CD4-positive, alpha-beta memory T cell (primary cell): Measurements from ENCODE around the gene CD96. TPM values are rescaled to one million over a fixed set of nuclear protein-coding genes. Genes with fewer than 3 reads are reported as not detected.

Source experiments
- CTCF ChIA-PET: fragments of 350-600 bp; sonication (Branson Sonifier 250); formaldehyde crosslinking; loops from one replicate; lab custom pipeline; 2021; ENCODE audit warnings: inconsistent platforms; ENCODE audit not compliant: partially characterized antibody; lab: Charles Lee
- POLR2A ChIA-PET: fragments of 350-600 bp; sonication (Branson Sonifier 250); formaldehyde crosslinking; loops from one replicate; lab custom pipeline; 2021; ENCODE audit not compliant: partially characterized antibody; lab: Charles Lee
- DNase-seq, 5 donors: peaks; one replicate each; pipeline versions ENCODE4 v3.0.0 to v3.0.0-alpha.2; 2020 to 2022; ENCODE audit warnings: mixed read lengths in 1 of 5
- H3K27ac ChIP-seq: one replicate; pipeline ENCODE4 v1.7.0; 2013; ENCODE audit warnings: low read depth, low read length
- H3K27me3 ChIP-seq: 2 replicates; pipeline ENCODE4 v1.7.0; 2013; ENCODE audit warnings: mild to moderate bottlenecking, low read length, moderate library complexity; ENCODE audit not compliant: insufficient read depth
- H3K36me3 ChIP-seq: 2 replicates; pipeline ENCODE4 v1.7.0; 2013; ENCODE audit warnings: mild to moderate bottlenecking, low read length, moderate library complexity; ENCODE audit not compliant: insufficient read depth
- H3K4me1 ChIP-seq: 2 replicates; pipeline ENCODE4 v1.7.0; 2013; ENCODE audit warnings: mild to moderate bottlenecking, low read length, moderate library complexity; ENCODE audit not compliant: insufficient read depth
- H3K4me3 ChIP-seq, 2 donors: one replicate each; pipeline ENCODE4 v1.7.0; 2013; ENCODE audit warnings: low read length in 2 of 2, mild to moderate bottlenecking in 1 of 2
- H3K9me3 ChIP-seq, 2 donors: one replicate each; pipeline ENCODE4 v1.7.0; 2013; ENCODE audit warnings: low read length in 2 of 2, control low read depth in 1 of 2; ENCODE audit not compliant: control insufficient read depth in 1 of 2
- H3K27ac Mint-ChIP-seq, 7 donors: one replicate each; pipeline ENCODE4 v1.8.0; 2020 to 2021; ENCODE audit warnings: mixed read lengths in 7 of 7, mild to moderate bottlenecking in 6 of 7, inconsistent platforms in 3 of 7, moderate library complexity in 3 of 7
- H3K27me3 Mint-ChIP-seq, 2 donors: one replicate each; pipeline ENCODE4 v1.8.0; 2020 to 2021; ENCODE audit warnings: mixed read lengths in 2 of 2
- H3K36me3 Mint-ChIP-seq, 2 donors: one replicate each; pipeline ENCODE4 v1.8.0; 2020 to 2021; ENCODE audit warnings: mixed read lengths in 2 of 2, inconsistent platforms in 1 of 2, mild to moderate bottlenecking in 1 of 2
- H3K4me1 Mint-ChIP-seq, 4 donors: one replicate each; pipeline ENCODE4 v1.8.0; 2020 to 2021; ENCODE audit warnings: mixed read lengths in 4 of 4, mild to moderate bottlenecking in 1 of 4
- H3K4me3 Mint-ChIP-seq, 8 donors: one replicate each; pipeline ENCODE4 v1.8.0; 2020 to 2021; ENCODE audit warnings: mixed read lengths in 8 of 8, mild to moderate bottlenecking in 7 of 8, moderate library complexity in 6 of 8, inconsistent platforms in 3 of 8
- H3K9me3 Mint-ChIP-seq, 8 donors: one replicate each; pipeline ENCODE4 v1.8.0; 2020 to 2021; ENCODE audit warnings: mixed read lengths in 8 of 8, mild to moderate bottlenecking in 5 of 8, inconsistent platforms in 3 of 8, moderate library complexity in 1 of 8
- intact Hi-C: fragments of 100-400 bp; cut with micrococcal nuclease; formaldehyde crosslinking; loops from one replicate; pipeline ENCODE4 v1.15.1; 2023
- polyA plus RNA-seq, 2 donors: library from polyadenylated mRNA; unstranded; fragments of 300-500 nt; fragmentation: Illumina TruSeq; gene quantifications; one replicate each; pipeline ENCODE4 v1.2.3, GENCODE V29; 2021
- total RNA-seq, 2 experiments: library from RNA; stranded (reverse); gene quantifications; one replicate each; pipeline ENCODE4 v1.2.3, GENCODE V29; 2021

The CD96 gene
- total and polyA plus RNA-seq, 4 experiments from 2014 or later = 199 to 307 (median 222) TPM

DNA sequence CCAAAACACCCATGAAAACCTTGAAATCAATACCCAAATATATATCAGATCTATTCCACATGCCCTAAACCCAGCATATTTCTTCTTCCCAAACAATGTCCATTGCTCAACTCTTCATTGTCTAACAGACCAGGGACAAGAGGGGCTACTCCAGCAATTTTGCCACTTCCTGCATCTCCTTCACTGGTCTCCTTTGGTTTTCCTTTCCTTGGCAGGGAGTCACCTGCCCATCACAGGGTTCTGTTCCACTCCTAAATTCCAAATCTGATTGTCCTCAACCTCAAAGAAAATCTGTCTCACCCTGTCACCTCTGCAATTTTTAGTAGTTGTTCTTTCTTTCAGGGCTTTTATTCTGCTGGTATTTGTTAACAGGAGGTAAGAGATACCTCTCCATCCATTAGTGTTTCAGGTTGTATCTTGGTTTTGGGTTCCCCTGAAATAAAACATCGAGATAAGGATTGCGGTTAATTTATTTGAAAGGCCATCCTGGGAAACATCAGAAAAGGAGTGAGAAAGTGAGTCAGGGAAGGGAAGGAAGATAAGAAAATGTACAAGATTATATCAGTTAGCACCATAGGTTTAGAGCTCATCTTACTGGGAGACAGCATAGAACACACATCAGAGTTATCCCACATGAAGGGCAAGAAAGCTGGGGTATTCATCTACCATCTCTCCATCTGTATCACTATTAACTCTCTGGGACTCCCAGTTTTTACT, 39.6 kb downstream of the CD96 start:
- Histone ChIP-seq H3K36me3 (peaks cover 18% of the 10 kb centered on the region), H3K4me3 (no peak overlapping the region), H3K9me3 (no peaks in the 10 kb centered on the region), H3K4me1 (peaks cover 10% of the 10 kb centered on the region), H3K27me3 (no peaks in the 10 kb centered on the region), H3K27ac (no peak overlapping the region)
- ChIA-PET CTCF (no interaction called here), POLR2A (no interaction called here)
- peak overlapping the region in 6 of 7 donors; percentile 31 to 80 (median 40) for H3K27ac Mint-ChIP-seq
- no peak overlapping the region for H3K4me3 Mint-ChIP-seq
- intact Hi-C loops = no loop called here
- no peaks in the 10 kb centered on the region for H3K27me3 Mint-ChIP-seq
- DNase-seq = no peak
- H3K36me3 Mint-ChIP-seq = peaks cover 82 to 84% of the 10 kb centered on the region in 2 donors
- H3K9me3 Mint-ChIP-seq = peaks cover 0 to 2% (median 0%) of the 10 kb centered on the region in 8 donors
- peaks cover 29 to 65% (median 53%) of the 10 kb centered on the region in 4 donors for H3K4me1 Mint-ChIP-seq

DNA sequence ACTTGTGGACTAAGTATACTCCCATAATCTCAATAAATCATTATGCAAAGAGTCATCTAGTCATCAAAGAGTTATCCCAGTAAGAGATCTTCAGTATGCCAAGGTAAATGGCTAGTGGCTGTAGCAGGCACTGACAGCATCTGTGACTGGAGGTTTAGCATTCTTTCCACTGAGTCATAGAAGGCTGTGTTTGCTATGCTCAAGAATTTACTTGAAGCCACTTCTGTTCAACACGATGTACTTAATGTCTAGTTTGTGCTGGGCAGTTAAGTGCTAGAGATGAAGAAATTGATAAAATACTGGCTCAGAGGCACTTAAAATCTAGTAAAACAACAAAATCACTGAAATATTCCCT, 40.1 kb downstream of the CD96 start:
- no peaks in the 10 kb centered on the region for H3K27me3 ChIP-seq
- no peaks in the 10 kb centered on the region for H3K27me3 Mint-ChIP-seq
- intact Hi-C loops = no loop called here
- H3K27ac Mint-ChIP-seq = peak overlapping the region in 5 of 7 donors; percentile 54 to 74 (median 64)
- CTCF ChIA-PET = no interaction called here
- POLR2A ChIA-PET = no interaction called here
- H3K4me3 Mint-ChIP-seq = no peak overlapping the region
- H3K4me1 ChIP-seq = peaks cover 9% of the 10 kb centered on the region
- no peak for DNase-seq
- H3K27ac ChIP-seq = no peak overlapping the region
- H3K9me3 ChIP-seq = no peaks in the 10 kb centered on the region
- H3K36me3 ChIP-seq = peaks cover 22% of the 10 kb centered on the region
- H3K4me3 ChIP-seq = no peak overlapping the region
- H3K9me3 Mint-ChIP-seq = peaks cover 0 to 2% (median 0%) of the 10 kb centered on the region in 8 donors
- H3K4me1 Mint-ChIP-seq = peaks cover 26 to 65% (median 51%) of the 10 kb centered on the region in 4 donors
- H3K36me3 Mint-ChIP-seq = peaks cover 82 to 88% of the 10 kb centered on the region in 2 donors

DNA sequence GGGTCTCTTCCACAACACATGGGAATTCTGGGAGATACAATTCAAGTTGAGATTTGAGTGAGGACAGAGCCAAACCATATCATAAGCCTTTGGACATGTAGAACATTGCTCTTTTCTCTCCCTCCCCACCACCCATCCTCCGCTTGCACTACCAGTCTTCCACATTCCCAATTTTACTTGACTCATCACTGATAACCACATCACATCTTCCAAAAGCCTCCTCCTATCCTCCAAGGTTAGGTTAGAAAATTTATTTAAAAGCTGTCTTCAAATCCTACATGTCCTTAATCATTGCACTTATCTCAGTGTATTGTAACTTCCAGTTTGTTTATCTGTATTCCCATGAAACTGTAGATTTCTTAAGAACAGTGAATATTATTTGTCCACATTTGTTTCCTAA, 42.7 kb downstream of the CD96 start:
- H3K27me3 ChIP-seq = no peaks in the 10 kb centered on the region
- H3K4me3 Mint-ChIP-seq = no peak overlapping the region
- H3K4me1 Mint-ChIP-seq = peaks cover 21 to 53% (median 41%) of the 10 kb centered on the region in 4 donors
- H3K27ac ChIP-seq = no peak overlapping the region
- H3K9me3 Mint-ChIP-seq = peaks cover 0 to 2% (median 0%) of the 10 kb centered on the region in 8 donors
- peaks cover 12% of the 10 kb centered on the region for H3K36me3 ChIP-seq
- no peak overlapping the region for H3K4me3 ChIP-seq
- peaks cover 83 to 87% of the 10 kb centered on the region in 2 donors for H3K36me3 Mint-ChIP-seq
- H3K9me3 ChIP-seq = no peaks in the 10 kb centered on the region
- no peaks in the 10 kb centered on the region for H3K27me3 Mint-ChIP-seq
- POLR2A ChIA-PET = no interaction called here
- intact Hi-C loops = no loop called here
- no peaks in the 10 kb centered on the region for H3K4me1 ChIP-seq
- peak overlapping the region in 3 of 7 donors; percentile 24 to 82 (median 66) for H3K27ac Mint-ChIP-seq
- no peak for DNase-seq
- CTCF ChIA-PET = no interaction called here

DNA sequence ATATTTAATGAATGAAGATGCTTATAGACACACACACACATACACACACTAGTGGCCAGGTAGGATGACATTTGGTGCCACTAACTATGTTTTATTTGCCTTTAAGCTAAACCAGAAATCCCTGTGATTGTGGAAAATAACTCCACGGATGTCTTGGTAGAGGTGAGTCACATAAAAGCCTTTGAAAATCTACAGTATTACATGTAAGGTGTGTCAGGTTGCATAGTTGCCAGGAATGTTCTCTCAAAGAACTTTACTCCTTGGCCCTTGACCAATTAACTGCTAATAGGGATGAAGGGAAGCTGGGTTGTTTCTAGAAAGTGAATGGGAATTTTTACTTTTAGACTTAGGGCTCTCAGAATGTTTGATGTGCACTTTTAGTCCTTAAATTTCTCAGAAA, 43.2 kb downstream of the CD96 start:
- H3K4me3 Mint-ChIP-seq = no peak overlapping the region
- H3K27me3 ChIP-seq = no peaks in the 10 kb centered on the region
- H3K27me3 Mint-ChIP-seq = no peaks in the 10 kb centered on the region
- peaks cover 15% of the 10 kb centered on the region for H3K36me3 ChIP-seq
- H3K9me3 ChIP-seq = no peaks in the 10 kb centered on the region
- H3K27ac ChIP-seq = no peak overlapping the region
- peaks cover 83 to 87% of the 10 kb centered on the region in 2 donors for H3K36me3 Mint-ChIP-seq
- intact Hi-C loops = no loop called here
- peaks cover 0 to 2% (median 0%) of the 10 kb centered on the region in 8 donors for H3K9me3 Mint-ChIP-seq
- CTCF ChIA-PET = interaction anchor here (1.1 kb wide), 1 partner anchor 37 kb away, joined by 3 read pairs; no protein-coding TSS in a partner anchor
- H3K4me3 ChIP-seq = no peak overlapping the region
- no peak overlapping the region for H3K27ac Mint-ChIP-seq
- peaks cover 21 to 52% (median 41%) of the 10 kb centered on the region in 4 donors for H3K4me1 Mint-ChIP-seq
- POLR2A ChIA-PET = interaction anchor here (0.9 kb wide), 1 partner anchor 17 kb away, joined by 3 read pairs; no protein-coding TSS in a partner anchor
- H3K4me1 ChIP-seq = no peaks in the 10 kb centered on the region
- no peak for DNase-seq

DNA sequence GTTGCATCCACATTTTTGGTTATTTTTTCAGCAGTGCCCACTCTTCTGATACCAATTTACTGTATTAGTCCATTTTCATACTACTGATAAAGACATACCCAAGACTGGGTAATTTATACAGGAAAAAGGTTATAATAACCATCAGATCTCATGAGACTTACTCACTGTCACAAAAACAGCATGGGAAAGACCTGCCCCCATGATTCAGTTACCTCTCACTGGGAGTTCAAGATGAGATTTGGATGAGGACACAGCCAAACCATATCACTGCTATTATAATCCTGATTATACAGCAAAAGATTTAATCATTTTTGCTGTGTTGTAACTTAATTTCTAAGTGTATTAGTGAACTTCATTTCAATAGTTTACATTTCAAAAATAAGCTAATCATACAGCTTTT, 46.5 kb downstream of the CD96 start:
- CTCF ChIA-PET = interaction anchor here (0.9 to 3.5 kb wide), 4 partner anchors 10 to 80 kb away, joined by 3 to 20 read pairs (median 7); no protein-coding TSS in a partner anchor
- Mint-ChIP-seq H3K36me3 (peaks cover 71 to 76% of the 10 kb centered on the region in 2 donors), H3K9me3 (peaks cover 0 to 2% (median 0%) of the 10 kb centered on the region in 8 donors), H3K4me3 (no peak overlapping the region), H3K27ac (peak overlapping the region in 4 of 7 donors; percentile 5 to 76 (median 62)), H3K4me1 (peaks cover 19 to 46% (median 36%) of the 10 kb centered on the region in 4 donors), H3K27me3 (no peaks in the 10 kb centered on the region)
- no peak overlapping the region for H3K4me3 ChIP-seq
- no peak overlapping the region for H3K27ac ChIP-seq
- intact Hi-C loops = no loop called here
- H3K9me3 ChIP-seq = no peaks in the 10 kb centered on the region
- H3K27me3 ChIP-seq = no peaks in the 10 kb centered on the region
- peaks cover 13% of the 10 kb centered on the region for H3K4me1 ChIP-seq
- POLR2A ChIA-PET = no interaction called here
- no peak for DNase-seq
- peaks cover 20% of the 10 kb centered on the region for H3K36me3 ChIP-seq

DNA sequence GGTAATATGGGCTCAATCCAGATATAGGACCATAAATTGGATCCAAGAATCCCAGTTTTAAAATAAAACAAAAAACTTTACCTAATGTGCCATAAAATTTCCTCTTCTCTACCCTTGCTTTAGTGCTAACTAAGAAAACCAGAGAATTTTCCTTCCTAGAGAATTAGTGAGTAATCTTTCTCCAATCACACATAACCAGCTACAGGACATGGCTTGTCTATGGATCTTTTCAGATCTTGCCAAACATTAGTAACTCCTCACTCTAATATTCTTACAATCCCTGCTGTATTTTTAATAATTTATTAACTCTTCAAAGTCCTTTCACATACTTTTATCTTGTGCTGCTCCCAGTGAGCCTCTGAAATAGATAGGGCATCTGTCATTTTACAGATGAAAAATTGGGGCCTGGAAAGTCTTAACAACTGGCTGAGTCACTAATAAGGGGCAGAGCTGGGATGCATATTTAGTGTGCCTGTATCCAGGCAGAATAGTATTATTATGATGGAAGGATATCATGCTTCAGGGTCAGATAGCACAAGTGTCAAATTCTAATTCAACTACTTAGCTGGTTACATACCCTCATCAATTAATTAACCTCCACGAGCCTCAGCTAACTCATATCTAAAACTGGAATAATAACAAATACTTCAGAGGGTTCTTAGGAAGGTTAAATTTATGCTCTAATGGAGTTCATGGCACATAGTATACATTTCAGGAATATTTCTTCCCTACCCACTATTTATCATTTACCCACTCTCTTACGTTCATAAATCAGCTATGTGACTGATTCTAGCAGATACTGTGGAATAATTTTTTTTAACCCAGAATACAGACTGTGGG, 47.5 kb downstream of the CD96 start:
- intact Hi-C loops = no loop called here
- Mint-ChIP-seq H3K9me3 (peaks cover 0 to 2% (median 0%) of the 10 kb centered on the region in 8 donors), H3K4me1 (peaks cover 25 to 48% (median 41%) of the 10 kb centered on the region in 4 donors), H3K27me3 (no peaks in the 10 kb centered on the region), H3K4me3 (no peak overlapping the region), H3K36me3 (peaks cover 73 to 75% of the 10 kb centered on the region in 2 donors), H3K27ac (peak overlapping the region in 4 of 7 donors; percentile 8 to 87 (median 44))
- no peak for DNase-seq
- POLR2A ChIA-PET = interaction anchor here (1.0 kb wide), 1 partner anchor 10 kb away, joined by 3 read pairs; no protein-coding TSS in a partner anchor
- peaks cover 20% of the 10 kb centered on the region for H3K36me3 ChIP-seq
- H3K9me3 ChIP-seq = no peaks in the 10 kb centered on the region
- no peak overlapping the region for H3K4me3 ChIP-seq
- peaks cover 23% of the 10 kb centered on the region for H3K4me1 ChIP-seq
- no peaks in the 10 kb centered on the region for H3K27me3 ChIP-seq
- CTCF ChIA-PET = interaction anchor here (0.9 to 3.5 kb wide), 9 partner anchors 10 to 79 kb away, joined by 3 to 20 read pairs (median 3); no protein-coding TSS in a partner anchor
- H3K27ac ChIP-seq = no peak overlapping the region
